Loucy (cell line): ENCODE results near the gene SND1.

ENCODE experiments used
- H2AFZ ChIP-seq: fragments of 200-600 bp; sonication (generic); 2 replicates; pipeline ENCODE4 v1.6.0; 2016; ENCODE audit warnings: antibody characterized with exemption, mild to moderate bottlenecking, low read length, moderate library complexity
- H3F3A ChIP-seq: fragments of 200-600 bp; 2 replicates; pipeline ENCODE4 v1.6.0; 2016; ENCODE audit warnings: antibody characterized with exemption, low read depth, mild to moderate bottlenecking
- H3K27me3 ChIP-seq: fragments of 200-600 bp; sonication (generic); 2 replicates; pipeline ENCODE4 v1.6.1; 2014; ENCODE audit warnings: low read length, mild to moderate bottlenecking; ENCODE audit not compliant: insufficient read depth, poor library complexity, severe bottlenecking
- H3K36me3 ChIP-seq: fragments of 200-600 bp; sonication (generic); 2 replicates; pipeline ENCODE4 v1.6.1; 2016; ENCODE audit warnings: low read length; ENCODE audit not compliant: insufficient read depth
- H3K4me1 ChIP-seq: fragments of 200-600 bp; sonication (generic); 2 replicates; pipeline ENCODE4 v1.5.1; 2014; ENCODE audit warnings: low read length, mild to moderate bottlenecking; ENCODE audit not compliant: insufficient read depth, poor library complexity, severe bottlenecking
- H3K4me2 ChIP-seq: fragments of 200-600 bp; sonication (generic); 2 replicates; pipeline ENCODE4 v1.6.0; 2014; ENCODE audit warnings: antibody characterized with exemption, low read length, low read depth, mild to moderate bottlenecking; ENCODE audit not compliant: poor library complexity, severe bottlenecking
- H3K4me3 ChIP-seq: fragments of 200-600 bp; sonication (generic); 2 replicates; pipeline ENCODE4 v1.5.1; 2014; ENCODE audit warnings: low read length, mild to moderate bottlenecking, mixed read lengths; ENCODE audit not compliant: poor library complexity, severe bottlenecking
- H3K79me2 ChIP-seq: fragments of 200-600 bp; sonication (generic); 2 replicates; pipeline ENCODE4 v1.6.1; 2014; ENCODE audit warnings: low read length; ENCODE audit not compliant: insufficient read depth
- H3K9ac ChIP-seq: fragments of 200-600 bp; sonication (generic); 2 replicates; pipeline ENCODE4 v1.6.0; 2014; ENCODE audit warnings: mild to moderate bottlenecking, low read depth, low read length, moderate library complexity; ENCODE audit not compliant: poor library complexity, severe bottlenecking
- H3K9me2 ChIP-seq: fragments of 200-600 bp; sonication (generic); replicated peaks from 2 replicates; pipeline ENCODE4 v1.6.1; 2016; ENCODE audit warnings: low read depth, low read length, mixed read lengths
- H3K9me3 ChIP-seq: fragments of 200-600 bp; sonication (generic); 2 replicates; pipeline ENCODE4 v1.6.1; 2014; ENCODE audit warnings: mild to moderate bottlenecking, antibody characterized with exemption, low read length, low read depth; ENCODE audit not compliant: insufficient read depth
- H4K20me1 ChIP-seq: fragments of 200-600 bp; sonication (generic); 2 replicates; pipeline ENCODE4 v1.6.0; 2014; ENCODE audit warnings: antibody characterized with exemption, low read length, mild to moderate bottlenecking; ENCODE audit not compliant: insufficient read depth, poor library complexity, severe bottlenecking
- CTCF ChIP-seq: fragments of 200-600 bp; sonication (generic); conservative IDR thresholded peaks from 2 replicates; pipeline ENCODE4 v1.5.1; 2014; ENCODE audit warnings: mild to moderate bottlenecking, antibody characterized with exemption, low read length
- EZH2phosphoT487 ChIP-seq: fragments of 200-600 bp; IDR thresholded peaks from 2 replicates; pipeline ENCODE4 v1.6.1; 2018; ENCODE audit warnings: antibody characterized with exemption, mild to moderate bottlenecking, moderate library complexity, borderline replicate concordance

The SND1 gene

DNA sequence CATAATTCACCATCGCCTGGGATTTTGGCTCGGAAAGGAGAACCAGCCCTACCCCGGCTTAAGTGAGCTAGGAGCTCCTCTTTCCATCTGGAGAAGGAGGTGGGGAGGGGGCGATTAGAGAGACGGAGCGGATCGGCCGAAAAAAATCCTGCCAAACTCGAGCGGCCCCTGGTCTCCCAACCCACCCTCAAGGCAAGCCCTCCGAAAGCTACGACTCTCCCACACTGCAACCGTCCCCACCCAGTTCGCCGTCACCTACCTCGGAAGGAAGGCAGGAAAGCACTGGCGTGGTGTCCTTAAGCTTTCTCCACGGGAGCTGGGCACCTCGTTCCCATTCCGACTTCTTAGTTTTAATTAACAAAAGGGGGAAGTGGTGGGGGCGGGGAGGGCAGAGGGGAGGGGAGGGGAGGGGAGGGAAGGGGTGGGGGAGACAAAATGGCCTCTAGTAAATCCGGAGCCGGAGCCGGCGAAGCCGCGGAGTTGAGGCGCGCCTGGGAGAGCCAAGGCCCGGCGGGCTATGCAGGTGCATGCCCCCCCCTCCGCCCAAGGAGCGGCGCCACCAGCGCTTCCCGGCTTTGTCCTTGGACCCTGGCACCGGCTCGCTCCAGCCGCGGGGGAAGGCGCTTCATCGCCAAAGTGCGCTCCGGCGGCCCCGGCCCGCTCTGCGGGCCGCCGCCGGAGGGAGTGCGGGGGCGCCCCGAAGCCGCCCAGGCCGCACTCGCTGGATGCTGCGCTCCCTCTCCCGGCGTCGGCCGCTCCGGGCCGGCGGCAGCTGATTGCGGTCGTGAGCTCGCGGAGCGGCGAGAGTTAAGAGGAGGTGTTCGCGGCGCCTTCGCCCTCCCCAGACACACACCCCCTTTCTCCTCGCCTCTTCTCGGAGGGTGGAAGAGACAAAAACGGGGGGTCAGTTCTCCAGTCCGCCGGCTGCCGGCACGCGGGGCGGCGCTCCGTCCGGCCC, 378.9 kb downstream of the SND1 start, which contains the start of gene LRRC4:
Gene LRRC4 (minus strand): TSS at position 784 of the 958 bp plus-strand sequence. CDS start 797 bp downstream, outside the sequence.
- no peaks in the 10 kb centered on the region for H4K20me1 ChIP-seq
- H3K9ac ChIP-seq, result no peak within 1 kb of the TSS
- H3K9me2 ChIP-seq, result no peaks in the 10 kb centered on the region
- no peaks in the 10 kb centered on the region for H3K4me1 ChIP-seq
- no peaks in the 10 kb centered on the region for H3F3A ChIP-seq
- H3K79me2 ChIP-seq, result no peaks in the 10 kb centered on the region
- TF ChIP-seq EZH2phosphoT487 (no peak), CTCF (no peak)
- H3K27me3 ChIP-seq, result no peaks in the 10 kb centered on the region
- H3K4me2 ChIP-seq, result no peak within 1 kb of the TSS
- H3K9me3 ChIP-seq, result no peaks in the 10 kb centered on the region
- peaks cover 7% of the 10 kb centered on the region; the same call in 1 of the 2 replicates for H3K36me3 ChIP-seq
- H3K4me3 ChIP-seq, result no peak within 1 kb of the TSS
- no peak within 1 kb of the TSS for H2AFZ ChIP-seq

DNA sequence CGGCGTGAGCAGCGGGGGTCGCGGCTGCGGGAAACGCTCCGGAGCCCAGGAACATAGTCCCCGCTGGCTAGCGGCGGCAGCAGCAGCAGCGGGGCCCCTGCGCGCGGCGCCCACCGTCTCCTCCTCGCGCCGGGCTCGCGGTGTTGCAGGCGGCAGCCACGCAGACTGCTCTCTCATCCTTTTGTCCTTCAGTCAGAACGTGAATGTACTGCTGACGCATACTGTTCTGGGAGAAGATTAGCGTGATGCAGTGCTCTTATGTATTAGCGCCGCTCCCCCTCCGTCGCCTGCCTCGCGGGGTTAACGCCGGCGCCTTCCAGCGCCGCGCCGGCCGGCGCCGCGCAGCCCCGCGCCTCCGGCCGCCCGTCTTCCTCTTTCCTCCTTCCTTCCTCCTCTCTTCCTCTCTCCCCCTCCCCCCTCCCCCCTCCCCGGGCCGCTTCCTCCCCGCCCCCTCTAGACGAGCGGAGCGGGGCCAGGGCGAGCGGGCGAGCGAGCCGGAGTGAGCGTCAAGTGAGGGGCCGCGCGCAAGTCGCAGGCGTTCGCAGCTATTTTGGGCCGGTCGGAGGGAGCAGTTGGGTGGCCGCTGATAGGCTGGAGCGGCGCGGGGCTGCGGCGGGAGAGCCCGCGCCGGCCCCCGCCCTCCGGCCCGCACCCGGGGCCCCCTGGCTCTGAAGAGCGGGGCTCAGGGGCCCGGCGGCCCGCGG, 380.1 kb downstream of the SND1 start:
- H2AFZ ChIP-seq, result no peak overlapping the region
- no peaks in the 10 kb centered on the region for H3K9me3 ChIP-seq
- no peak overlapping the region for H3K9ac ChIP-seq
- H3K4me3 ChIP-seq, result no peak overlapping the region
- no peak overlapping the region for H3K4me2 ChIP-seq
- peaks cover 7% of the 10 kb centered on the region; the same call in 1 of the 2 replicates for H3K36me3 ChIP-seq
- TF ChIP-seq EZH2phosphoT487, result no peak
- TF ChIP-seq CTCF, result no peak
- no peaks in the 10 kb centered on the region for H3K9me2 ChIP-seq
- no peaks in the 10 kb centered on the region for H3K4me1 ChIP-seq
- no peaks in the 10 kb centered on the region for H3K27me3 ChIP-seq
- H3F3A ChIP-seq, result no peaks in the 10 kb centered on the region
- no peaks in the 10 kb centered on the region for H4K20me1 ChIP-seq
- H3K79me2 ChIP-seq, result no peaks in the 10 kb centered on the region

GRCh38 chr7:128032605-128033235, 380.7 kb downstream of the SND1 start:
- H3F3A ChIP-seq, result no peaks in the 10 kb centered on the region
- no peaks in the 10 kb centered on the region for H3K27me3 ChIP-seq
- no peaks in the 10 kb centered on the region for H4K20me1 ChIP-seq
- H3K9me2 ChIP-seq, result no peaks in the 10 kb centered on the region
- no peak overlapping the region for H3K4me2 ChIP-seq
- H3K36me3 ChIP-seq, result peaks cover 7% of the 10 kb centered on the region; the same call in 1 of the 2 replicates
- no peaks in the 10 kb centered on the region for H3K9me3 ChIP-seq
- no peak overlapping the region for H3K9ac ChIP-seq
- TF ChIP-seq CTCF, result no peak
- TF ChIP-seq EZH2phosphoT487, result no peak
- no peaks in the 10 kb centered on the region for H3K4me1 ChIP-seq
- no peaks in the 10 kb centered on the region for H3K79me2 ChIP-seq
- no peak overlapping the region for H3K4me3 ChIP-seq
- H2AFZ ChIP-seq, result no peak overlapping the region
